ENCODE data around the gene HIRIP3.
"Not testable (repeated sequence)": the region's sequence is repeated elsewhere in the genome, so short reads cannot be mapped to it uniquely, and the experiment has no call there.

HIRIP3 gene, protein sequence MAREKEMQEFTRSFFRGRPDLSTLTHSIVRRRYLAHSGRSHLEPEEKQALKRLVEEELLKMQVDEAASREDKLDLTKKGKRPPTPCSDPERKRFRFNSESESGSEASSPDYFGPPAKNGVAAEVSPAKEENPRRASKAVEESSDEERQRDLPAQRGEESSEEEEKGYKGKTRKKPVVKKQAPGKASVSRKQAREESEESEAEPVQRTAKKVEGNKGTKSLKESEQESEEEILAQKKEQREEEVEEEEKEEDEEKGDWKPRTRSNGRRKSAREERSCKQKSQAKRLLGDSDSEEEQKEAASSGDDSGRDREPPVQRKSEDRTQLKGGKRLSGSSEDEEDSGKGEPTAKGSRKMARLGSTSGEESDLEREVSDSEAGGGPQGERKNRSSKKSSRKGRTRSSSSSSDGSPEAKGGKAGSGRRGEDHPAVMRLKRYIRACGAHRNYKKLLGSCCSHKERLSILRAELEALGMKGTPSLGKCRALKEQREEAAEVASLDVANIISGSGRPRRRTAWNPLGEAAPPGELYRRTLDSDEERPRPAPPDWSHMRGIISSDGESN

DNA sequence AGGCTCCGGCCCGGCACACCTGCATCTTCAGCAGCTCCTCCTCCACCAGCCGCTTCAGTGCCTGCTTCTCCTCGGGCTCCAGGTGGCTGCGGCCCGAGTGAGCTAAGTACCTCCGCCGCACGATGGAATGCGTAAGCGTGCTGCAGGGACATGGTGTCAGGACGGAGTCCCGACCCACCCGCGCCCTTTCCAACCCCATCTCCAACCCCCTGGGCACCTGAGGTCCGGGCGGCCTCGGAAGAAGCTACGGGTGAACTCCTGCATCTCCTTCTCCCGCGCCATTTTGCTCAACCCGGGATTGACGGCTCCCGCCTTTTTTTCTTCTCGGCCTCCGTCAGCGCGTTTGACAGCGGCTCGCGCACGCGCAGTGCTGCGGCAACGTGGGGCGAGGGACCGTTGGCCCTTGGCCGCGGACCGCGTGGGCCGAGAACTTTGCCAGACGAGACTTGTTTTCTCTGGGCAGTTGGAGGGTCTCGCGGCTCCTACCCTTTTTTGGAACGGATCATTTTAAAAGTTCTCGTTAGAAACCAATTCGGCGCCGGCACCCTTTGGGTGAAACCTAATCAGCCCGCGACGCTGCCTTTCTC is at the start of gene HIRIP3:
TSS of gene HIRIP3 (minus strand) at position 294 of the 587 bp plus-strand sequence. CDS start at position 282, 12 bp downstream.
- DNase-seq: peak; percentile 88

DNA sequence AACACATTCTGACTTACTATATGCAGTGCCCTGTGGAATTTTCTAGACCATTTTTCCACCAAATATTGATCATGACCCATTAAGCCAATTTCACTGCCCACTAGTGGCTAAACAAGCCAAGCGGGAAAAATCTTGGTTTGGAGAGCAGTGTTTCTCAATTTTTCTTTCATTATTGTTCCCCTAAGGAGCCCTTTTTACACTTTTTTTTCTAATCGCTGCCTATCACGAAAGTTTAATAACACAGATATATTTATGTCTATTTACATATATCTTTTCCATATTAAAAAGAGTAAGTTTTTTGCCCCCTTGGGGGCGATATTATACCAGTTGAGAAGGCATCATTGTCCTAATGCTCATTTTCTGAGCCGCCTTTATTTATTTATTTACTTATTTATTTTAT is 46.4 kb upstream of the HIRIP3 start:
- DNase-seq: peak; percentile 49

- not testable (repeated sequence) for DNase-seq
These were observed 45.3 kb upstream of the HIRIP3 start for GRCh38 chr16:30040690-30041089.

GRCh38 chr16:30040221-30040620 is 44.8 kb upstream of the HIRIP3 start:
- DNase-seq: no peak

DNA sequence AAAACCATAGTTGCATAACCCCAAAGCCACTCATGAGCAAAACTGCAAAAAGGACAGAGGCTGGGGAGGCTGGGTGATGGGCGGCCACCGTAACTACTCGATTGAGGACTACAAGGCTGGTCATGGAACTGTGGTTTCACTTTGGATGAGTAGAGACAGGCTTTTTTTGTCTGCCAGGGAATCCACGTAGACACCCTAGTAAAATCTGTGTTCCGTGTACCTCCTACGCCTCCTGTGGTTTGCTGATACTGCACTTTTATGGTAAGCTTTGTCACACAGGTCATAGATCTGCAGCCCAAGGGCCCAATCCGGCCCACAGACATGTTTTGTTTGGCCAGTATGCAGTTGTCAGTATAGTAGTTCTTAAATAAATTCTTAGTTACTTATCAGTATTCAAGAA is 37.9 kb upstream of the HIRIP3 start:
- DNase-seq: no peak

DNA sequence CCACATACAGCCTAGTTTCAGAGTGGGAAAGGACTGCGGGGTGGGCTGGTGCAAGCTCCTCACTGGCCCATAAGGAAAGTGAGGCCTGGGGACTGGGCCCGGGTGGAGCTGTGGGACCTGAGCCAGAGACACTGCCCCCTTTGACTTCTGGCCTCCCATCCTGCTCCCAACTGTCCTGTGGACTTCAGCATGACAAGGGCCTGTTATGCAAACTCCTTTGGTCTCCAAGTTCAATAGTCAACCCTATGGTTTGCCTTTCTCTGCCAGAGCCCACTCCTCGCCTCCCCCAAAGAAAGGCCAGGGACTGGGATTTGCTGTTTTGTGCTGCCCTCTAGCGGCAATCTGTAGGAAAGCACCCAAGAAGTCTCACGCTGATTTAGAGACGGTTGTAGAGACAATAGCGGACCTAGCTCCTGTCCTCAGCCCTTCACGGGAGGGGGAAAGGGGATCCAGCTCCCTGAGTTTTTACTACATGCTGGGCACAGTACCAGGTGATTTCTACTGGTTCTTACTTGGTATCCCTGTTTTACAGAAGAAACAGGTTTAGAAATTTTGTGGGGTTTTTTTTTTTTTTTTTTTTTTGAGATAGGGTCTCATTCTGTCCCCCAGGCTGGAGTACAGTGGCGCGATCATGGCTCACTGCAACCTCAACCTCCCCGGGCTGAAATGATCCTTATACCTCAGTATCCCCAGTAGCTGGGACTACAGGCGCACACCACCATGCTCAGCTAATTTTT is 36.8 kb upstream of the HIRIP3 start:
- DNase-seq: peak; percentile 75

DNA sequence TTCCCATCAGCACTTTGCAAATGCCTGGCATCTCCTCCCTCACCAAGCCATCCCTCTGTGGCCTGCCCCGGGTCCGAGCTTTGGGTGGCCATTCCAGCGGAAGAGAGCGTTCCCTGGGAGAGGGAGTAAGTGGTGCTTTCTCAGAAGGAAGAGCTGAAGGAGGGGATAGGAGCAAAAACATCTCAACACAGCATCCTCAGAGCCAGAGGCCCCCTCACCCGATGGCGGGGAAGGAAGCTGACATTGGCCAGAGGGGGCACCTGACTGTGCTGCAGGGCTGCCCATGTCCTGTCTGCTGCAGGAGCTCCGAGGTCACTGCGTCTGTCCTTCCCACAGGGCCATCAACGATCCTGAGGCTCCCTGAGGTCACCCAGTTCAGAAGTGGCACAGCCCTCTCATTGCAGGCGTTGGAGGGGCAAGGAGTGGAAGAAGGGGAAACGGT is 36.1 kb upstream of the HIRIP3 start:
- DNase-seq: no peak

DNA sequence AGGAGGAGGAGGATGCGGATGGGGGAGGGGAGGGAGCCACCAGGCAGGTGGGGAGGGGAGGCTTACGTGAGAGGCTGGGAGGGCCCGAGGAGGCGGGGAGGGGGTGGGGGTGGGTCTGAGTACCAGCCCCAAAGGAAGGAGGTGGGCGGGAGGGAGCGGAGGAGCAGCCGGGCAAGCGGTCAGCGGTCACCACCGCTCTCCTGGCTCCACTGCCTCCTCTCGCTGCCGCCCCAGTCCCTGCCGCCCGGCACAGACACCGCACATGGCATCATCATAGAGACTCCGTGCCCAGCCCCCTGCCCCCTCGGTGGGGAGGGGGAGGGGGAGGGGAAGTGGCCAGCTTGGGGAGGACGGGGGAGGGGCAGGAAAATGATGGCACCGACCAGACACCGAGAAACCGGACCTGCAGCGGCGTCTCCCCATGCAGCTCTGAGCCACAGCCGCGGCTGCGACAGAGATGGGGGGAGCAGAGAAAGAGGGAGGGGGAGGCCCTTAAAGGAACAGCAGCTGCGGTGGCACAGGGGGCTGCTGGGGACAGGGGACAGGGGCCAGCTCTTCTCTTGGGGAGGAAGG is 35.5 kb upstream of the HIRIP3 start, which contains the start of gene TLCD3B:
TSS of gene TLCD3B (minus strand) at position 431 of the 573 bp plus-strand sequence. CDS start 744 bp downstream, outside the sequence.
- DNase-seq: no peak

DNA sequence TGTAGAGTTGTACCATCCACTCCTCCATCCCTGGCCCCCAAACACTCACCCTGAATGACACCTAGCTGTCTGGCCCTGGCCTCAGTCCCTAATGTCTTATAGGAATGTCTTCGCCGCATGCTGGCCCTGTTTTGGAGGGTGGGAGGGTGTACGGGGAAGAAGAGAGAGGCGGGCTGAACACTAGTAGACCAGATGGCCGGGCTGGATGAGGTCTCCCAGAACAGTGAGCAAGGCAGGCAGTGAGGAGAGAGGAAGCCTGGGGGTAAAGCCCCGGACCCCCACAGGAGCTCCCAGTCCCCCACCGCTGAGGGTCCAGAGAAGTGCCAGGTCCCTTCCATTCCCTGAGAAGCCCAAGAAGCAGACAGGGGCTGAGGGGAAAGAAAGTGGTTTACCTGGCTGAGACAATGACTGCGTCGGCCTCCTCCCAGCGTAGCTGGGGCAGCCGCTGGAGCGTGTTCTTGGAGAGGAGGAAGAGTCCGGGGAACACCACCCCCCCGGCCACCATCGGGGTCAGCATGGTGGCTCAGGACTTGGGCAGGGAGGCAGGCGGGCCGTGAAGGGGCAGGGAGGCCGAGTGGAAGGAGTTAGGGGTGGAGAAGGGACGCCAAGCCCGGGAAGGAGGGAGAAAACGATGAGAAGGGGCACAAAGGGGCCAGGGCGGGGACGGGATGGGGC is 34.7 kb upstream of the HIRIP3 start:
- DNase-seq: no peak

DNA sequence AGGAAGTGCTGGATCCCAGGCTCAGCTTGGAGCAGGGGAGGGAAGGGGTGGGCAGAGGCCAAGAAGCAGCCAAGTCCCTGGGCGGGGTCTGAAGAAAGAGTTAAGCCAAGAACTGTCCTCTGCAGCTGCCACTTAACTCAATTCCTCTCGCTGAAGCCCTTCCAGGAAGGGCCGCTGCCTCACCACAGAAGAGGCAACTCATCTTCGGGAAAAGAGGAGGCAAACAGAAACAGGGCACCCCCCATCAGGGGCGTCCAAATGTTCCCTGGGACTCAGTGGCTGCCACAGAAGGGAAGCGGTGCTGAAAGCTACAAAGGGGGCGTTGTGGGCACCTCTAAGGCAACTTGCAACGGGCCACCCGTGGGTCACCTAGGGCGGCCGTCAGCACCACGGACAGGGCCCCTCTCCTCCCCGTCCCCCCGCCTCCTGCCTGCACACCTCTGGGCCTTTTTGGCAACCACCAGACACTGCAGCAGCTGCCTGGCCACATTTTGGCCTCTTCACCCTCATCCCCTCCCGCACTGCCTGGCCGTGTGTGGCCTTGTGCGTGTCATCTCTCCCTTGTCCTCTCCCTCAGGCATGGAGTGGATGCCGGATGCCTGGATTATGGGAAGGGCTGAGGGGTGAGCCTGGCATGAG is 33.1 kb upstream of the HIRIP3 start:
- no peak for DNase-seq

GRCh38 chr16:30027588-30028437 is 32.4 kb upstream of the HIRIP3 start:
- no peak for DNase-seq

DNA sequence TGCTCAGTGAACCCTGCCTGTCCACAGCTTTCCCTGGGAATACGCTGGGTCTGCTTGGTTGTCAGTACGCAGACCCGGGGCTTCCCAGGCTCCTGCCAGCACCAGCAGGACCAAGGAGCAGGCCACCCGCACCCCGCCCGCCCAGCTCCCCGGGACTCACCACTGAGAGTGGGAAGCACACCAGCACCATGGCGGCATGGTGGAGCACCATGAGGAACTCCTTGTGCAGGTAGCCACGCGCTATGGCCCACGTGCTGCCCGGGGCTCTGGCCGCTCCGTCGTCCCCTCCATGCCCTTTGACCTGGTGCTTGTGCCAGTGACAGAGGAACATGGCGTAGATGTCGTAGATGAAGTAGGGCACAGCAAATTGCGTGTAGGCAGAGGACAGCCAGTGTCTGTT is 31.0 kb upstream of the HIRIP3 start:
- DNase-seq: no peak

GRCh38 chr16:30025574-30025973 is 30.2 kb upstream of the HIRIP3 start:
- DNase-seq: no peak

- DNase-seq: no peak
These were observed 29.7 kb upstream of the HIRIP3 start for GRCh38 chr16:30025156-30025555.

- no peak for DNase-seq
These were observed 29.0 kb upstream of the HIRIP3 start for GRCh38 chr16:30024451-30024850.

GRCh38 chr16:30023586-30023985 is 28.2 kb upstream of the HIRIP3 start:
- no peak for DNase-seq

- DNase-seq: no peak
These were observed 27.5 kb upstream of the HIRIP3 start, which contains the start of gene C16orf92 for GRCh38 chr16:30022887-30023286. C16orf92 (plus strand) TSS chr16:30023198; CDS start chr16:30023341, 143 bp downstream.

DNA sequence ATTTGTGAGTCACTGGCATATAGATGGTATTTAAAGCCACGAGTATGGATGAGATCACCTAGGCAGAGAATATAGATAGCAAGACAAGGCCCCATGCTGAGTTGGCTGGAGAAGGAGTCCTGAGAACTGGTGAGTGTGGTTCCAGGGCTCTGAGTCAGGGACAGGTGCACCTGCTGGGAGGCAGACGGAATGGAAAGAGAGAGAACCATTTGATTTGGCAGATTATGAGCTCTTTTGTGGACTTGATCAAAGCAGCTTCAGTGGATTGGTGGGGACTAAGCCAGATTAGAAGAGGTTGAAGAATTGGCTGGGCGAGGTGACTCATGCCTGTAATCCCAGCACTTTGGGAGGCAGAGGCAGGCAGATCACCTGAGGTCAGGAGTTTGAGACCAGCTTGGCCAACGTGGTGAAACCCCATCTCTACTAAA is 23.3 kb upstream of the HIRIP3 start:
- no peak for DNase-seq

- not testable (repeated sequence) for DNase-seq
These were observed 22.5 kb upstream of the HIRIP3 start for GRCh38 chr16:30017937-30018336.

GRCh38 chr16:30017277-30017656 is 21.9 kb upstream of the HIRIP3 start:
- no peak for DNase-seq
